Uterus (tissue), 4 donors: ENCODE results near the gene PID1. TPM values are rescaled to one million over a fixed set of nuclear protein-coding genes. Genes with fewer than 3 reads are reported as not detected.

Source experiments
- DNase-seq, 2 donors: peaks; one replicate each; pipeline ENCODE4 v3.0.0-alpha.2; 2019 to 2020
- H3K27ac ChIP-seq, 2 donors: fragments of 200-600 bp; sonication (generic); 1 replicate in 1 of 2; 2 replicates in 1 of 2; pipeline ENCODE4 v1.5.1; 2016 to 2018
- H3K27me3 ChIP-seq, 2 donors: fragments of 200-600 bp; sonication (generic); one replicate each; pipeline ENCODE4 v1.5.1; 2018 to 2019; ENCODE audit warnings: control low read depth in 1 of 2
- H3K36me3 ChIP-seq, 2 donors: fragments of 200-600 bp; sonication (generic); one replicate each; pipeline ENCODE4 v1.5.1; 2019; ENCODE audit warnings: control low read depth in 1 of 2
- H3K4me1 ChIP-seq, 2 donors: fragments of 200-600 bp; sonication (generic); one replicate each; pipeline ENCODE4 v1.5.1; 2018 to 2019; ENCODE audit warnings: control low read depth in 1 of 2
- H3K4me3 ChIP-seq, 2 donors: fragments of 200-600 bp; sonication (generic); 1 replicate in 1 of 2; 2 replicates in 1 of 2; pipeline ENCODE4 v1.5.1; 2018 to 2019; ENCODE audit warnings: mild to moderate bottlenecking in 1 of 2
- H3K9me3 ChIP-seq, 2 donors: fragments of 200-600 bp; sonication (generic); one replicate each; pipeline ENCODE4 v1.5.1; 2019; ENCODE audit warnings: control low read depth in 1 of 2
- CTCF ChIP-seq, 4 experiments: fragments of 200-600 bp in 2 of 4; fragments of 450-650 bp in 2 of 4; sonication (generic) in 2 of 4; IDR thresholded peaks; one replicate each; pipeline ENCODE4 v1.5.1; 2016 to 2019; ENCODE audit warnings: antibody characterized with exemption in 4 of 4, mild to moderate bottlenecking in 2 of 4, moderate library complexity in 1 of 4
- POLR2A ChIP-seq, 2 donors: fragments of 450-650 bp; IDR thresholded peaks; one replicate each; pipeline ENCODE4 v1.6.1; 2016; ENCODE audit warnings: antibody characterized with exemption in 2 of 2, mild to moderate bottlenecking in 1 of 2, moderate library complexity in 1 of 2
- intact Hi-C: fragments of 100-400 bp; cut with DNase I; formaldehyde crosslinking; loops from one replicate; pipeline ENCODE4 v1.15.1; 2023; ENCODE audit warnings: low total_unique reads
- total RNA-seq, 4 donors: library from RNA; depleted of rRNA in 3 of 4; stranded (reverse); fragments of >200 nt in 3 of 4; gene quantifications; one replicate each; pipeline versions ENCODE4 v1.1.0 to v1.2.4, GENCODE V29; 2014 to 2023
- donor health status: DM: yes; HTN: yes; CAD: no.

The PID1 gene
- total RNA-seq, 4 donors from 2014 or later = 26.4 to 48.5 (median 37.1) TPM

- no peak for DNase-seq
- no peaks in the 10 kb centered on the region for H3K36me3 ChIP-seq
- H3K4me1 ChIP-seq = no peaks in the 10 kb centered on the region
- H3K4me3 ChIP-seq = no peak overlapping the region
- H3K27ac ChIP-seq = no peak overlapping the region
- intact Hi-C loops = no loop called here
- H3K9me3 ChIP-seq = no peaks in the 10 kb centered on the region
- H3K27me3 ChIP-seq = no peaks in the 10 kb centered on the region
- TF ChIP-seq POLR2A (IDR thresholded peaks at IDR 0.05) (no peak), CTCF (IDR thresholded peaks at IDR 0.05) (no peak)
Measured at GRCh38 chr2:229066121-229066715, 204.9 kb downstream of the PID1 start.

- H3K27ac ChIP-seq = no peak overlapping the region
- no peak overlapping the region for H3K4me3 ChIP-seq
- H3K27me3 ChIP-seq = no peaks in the 10 kb centered on the region
- no peak for DNase-seq
- H3K4me1 ChIP-seq = no peaks in the 10 kb centered on the region
- no peak for TF ChIP-seq POLR2A (IDR thresholded peaks at IDR 0.05)
- TF ChIP-seq CTCF (IDR thresholded peaks at IDR 0.05) = no peak
- H3K36me3 ChIP-seq = no peaks in the 10 kb centered on the region
- intact Hi-C loops = no loop called here
- H3K9me3 ChIP-seq = no peaks in the 10 kb centered on the region
Measured at GRCh38 chr2:229064749-229065148, 206.3 kb downstream of the PID1 start.

GRCh38 chr2:229060147-229060546 lies 210.9 kb downstream of the PID1 start:
- Histone ChIP-seq H3K27me3 (no peaks in the 10 kb centered on the region), H3K4me3 (no peak overlapping the region), H3K9me3 (no peaks in the 10 kb centered on the region), H3K36me3 (no peaks in the 10 kb centered on the region), H3K27ac (no peak overlapping the region), H3K4me1 (no peaks in the 10 kb centered on the region)
- intact Hi-C loops = no loop called here
- no peak for TF ChIP-seq POLR2A (IDR thresholded peaks at IDR 0.05)
- TF ChIP-seq CTCF (IDR thresholded peaks at IDR 0.05) = no peak
- no peak for DNase-seq

GRCh38 chr2:229059331-229060033 lies 211.6 kb downstream of the PID1 start:
- H3K4me1 ChIP-seq = no peaks in the 10 kb centered on the region
- no peaks in the 10 kb centered on the region for H3K9me3 ChIP-seq
- TF ChIP-seq CTCF (IDR thresholded peaks at IDR 0.05) = no peak
- no peak for TF ChIP-seq POLR2A (IDR thresholded peaks at IDR 0.05)
- H3K4me3 ChIP-seq = no peak overlapping the region
- intact Hi-C loops = no loop called here
- H3K27me3 ChIP-seq = no peaks in the 10 kb centered on the region
- no peak for DNase-seq
- H3K27ac ChIP-seq = no peak overlapping the region
- H3K36me3 ChIP-seq = no peaks in the 10 kb centered on the region

GRCh38 chr2:229057976-229058553 lies 213.0 kb downstream of the PID1 start:
- Histone ChIP-seq H3K4me3 (no peak overlapping the region), H3K4me1 (no peaks in the 10 kb centered on the region), H3K36me3 (no peaks in the 10 kb centered on the region), H3K27me3 (no peaks in the 10 kb centered on the region), H3K9me3 (no peaks in the 10 kb centered on the region), H3K27ac (no peak overlapping the region)
- TF ChIP-seq POLR2A (IDR thresholded peaks at IDR 0.05) (no peak), CTCF (IDR thresholded peaks at IDR 0.05) (no peak)
- intact Hi-C loops = no loop called here
- DNase-seq = no peak
